HepG2 (cell line): ENCODE measurements around the gene ADCY5. TPM values are rescaled to one million over a fixed set of nuclear protein-coding genes. Genes with fewer than 3 reads are reported as not detected.
A peak's percentile ranks its signal among the peaks of the same experiment; 100 is the strongest.

Experiments used
- ATAC-seq: fragments of 200-7000 bp; cut with Tn5 transposase; 3 replicates; pipeline ENCODE4 v1.9.1; 2020; ENCODE audit warnings: mild to moderate bottlenecking, moderate library complexity
- BruUV-seq: library from RNA; stranded (reverse); fragments of 400-500 nt; replicated peaks from 2 replicates; lab custom pipeline; 2021; lab: Mats Ljungman, UMichigan
- CTCF ChIA-PET: fragments of 300-600 bp; formaldehyde crosslinking; extraction: SDS; loops from one replicate; lab custom pipeline; 2021; ENCODE audit warnings: low total read pairs, inconsistent platforms, low intra/inter-chr PET ratio; lab: Yijun Ruan, JAX
- POLR2A ChIA-PET: fragments of 350-600 bp; sonication (Branson Sonifier 250); formaldehyde crosslinking; loops from one replicate; lab custom pipeline; 2020; ENCODE audit warnings: antibody characterized with exemption, inconsistent platforms; lab: Yijun Ruan, JAX
- DNase-seq: peaks from one replicate; pipeline ENCODE4 v3.0.0-alpha.2; 2015; ENCODE audit warnings: low spot score
- FAIRE-seq: peaks from 3 replicates; lab custom pipeline; 2011; peaks lifted over from hg19 to GRCh38; lab: Jason Lieb, UNC
- H2AFZ ChIP-seq: one replicate; pipeline ENCODE4 v1.6.1; 2011; ENCODE audit warnings: low read length, inconsistent platforms
- H3K27ac ChIP-seq: fragments of 300-600 bp; 3 replicates; pipeline ENCODE4 v1.8.0; 2011; ENCODE audit warnings: mixed run types, mild to moderate bottlenecking, mixed read lengths, low read length, inconsistent platforms; ENCODE audit not compliant: insufficient read depth; ENCODE audit errors: extremely low read length
- H3K27me3 ChIP-seq, 2 experiments: fragments of 200-600 bp in 1 of 2; 2 replicates in 1 of 2; 3 replicates in 1 of 2; pipeline versions ENCODE4 v1.6.0 to v1.8.0; 2011; ENCODE audit warnings: low read length in 2 of 2, mild to moderate bottlenecking in 2 of 2, moderate library complexity in 2 of 2, inconsistent platforms in 1 of 2; ENCODE audit not compliant: insufficient read depth in 2 of 2, control insufficient read depth in 1 of 2
- H3K36me3 ChIP-seq, 2 experiments: fragments of 200-600 bp in 1 of 2; replicated peaks in 1 of 2; 2 replicates in 1 of 2; 3 replicates in 1 of 2; pipeline versions ENCODE4 v1.5.1 to v1.8.0; 2011; ENCODE audit warnings: low read length in 2 of 2, inconsistent platforms in 1 of 2; ENCODE audit not compliant: insufficient read depth in 2 of 2, control insufficient read depth in 1 of 2
- H3K4me1 ChIP-seq: 2 replicates; pipeline ENCODE4 v1.5.1; 2012; ENCODE audit warnings: low read length, inconsistent platforms; ENCODE audit not compliant: insufficient read depth
- H3K4me2 ChIP-seq: 2 replicates; pipeline ENCODE4 v1.6.0; 2011; ENCODE audit warnings: low read depth, low read length, inconsistent platforms
- H3K4me3 ChIP-seq, 3 experiments: fragments of 200-600 bp in 1 of 3; sonication (generic), shearing (Covaris generic) in 1 of 3; replicated peaks in 1 of 3; 2 replicates each; pipeline ENCODE4 v1.5.1; 2011 to 2016; ENCODE audit warnings: low read length in 3 of 3, inconsistent platforms in 2 of 3, low read depth in 2 of 3, mild to moderate bottlenecking in 2 of 3, control low read depth in 1 of 3, mixed read lengths in 1 of 3; ENCODE audit not compliant: insufficient read depth in 1 of 3
- H3K79me2 ChIP-seq: one replicate; pipeline ENCODE4 v1.6.1; 2011; ENCODE audit warnings: low read length, inconsistent platforms; ENCODE audit not compliant: insufficient read depth
- H3K9ac ChIP-seq: 2 replicates; pipeline ENCODE4 v1.6.0; 2011; ENCODE audit warnings: mild to moderate bottlenecking, low read depth, low read length, inconsistent platforms; ENCODE audit not compliant: insufficient read depth
- H3K9me3 ChIP-seq: 2 replicates; pipeline ENCODE4 v1.5.1; 2012; ENCODE audit warnings: mild to moderate bottlenecking, low read length
- H4K20me1 ChIP-seq: 2 replicates; pipeline ENCODE4 v1.6.0; 2011; ENCODE audit warnings: inconsistent platforms, mild to moderate bottlenecking, low read length, moderate library complexity; ENCODE audit not compliant: insufficient read depth
- ATRX ChIP-seq: sonication (generic); formaldehyde crosslinking; IDR thresholded peaks from 2 replicates; pipeline ENCODE4 v1.4.0; 2020; ENCODE audit warnings: missing genetic modification reagents, borderline replicate concordance
- NRL ChIP-seq: sonication (generic); formaldehyde crosslinking; IDR thresholded peaks from 2 replicates; pipeline ENCODE4 v1.5.0; 2020; ENCODE audit warnings: missing genetic modification reagents, mild to moderate bottlenecking, moderate library complexity, borderline replicate concordance
- PCBP2 ChIP-seq: fragments of 200-400 bp; formaldehyde crosslinking; optimal IDR thresholded peaks from 2 replicates; pipeline ENCODE3; 2018; ENCODE audit warnings: low read length, low read depth; ENCODE audit not compliant: poor library complexity, severe bottlenecking
- ZFP90 ChIP-seq: sonication (generic); formaldehyde crosslinking; IDR thresholded peaks from 2 replicates; pipeline ENCODE4 v1.8.0; 2022; ENCODE audit warnings: missing genetic modification reagents, mild to moderate bottlenecking, inconsistent platforms, borderline replicate concordance
- ZNF121 ChIP-seq: sonication (generic); formaldehyde crosslinking; IDR thresholded peaks from 2 replicates; pipeline ENCODE4 v1.5.0; 2020; ENCODE audit warnings: mild to moderate bottlenecking, missing genetic modification reagents
- ZNF891 ChIP-seq: sonication (generic); formaldehyde crosslinking; IDR thresholded peaks from 2 replicates; pipeline ENCODE4 v1.5.0; 2020; ENCODE audit warnings: mild to moderate bottlenecking, missing genetic modification reagents
- WGBS: methylation state at CpG from one replicate; pipeline ENCODE4 v1.1.6; 2017; ENCODE audit warnings: low lambda C conversion rate; 5-methylcytosine and 5-hydroxymethylcytosine counted together
- in situ Hi-C: cut with HindIII; loops from 2 replicates; pipeline ENCODE4 v1.10.0; 2017; ENCODE audit warnings: low pct_unique_long_range_greater_than_20kb; ENCODE audit not compliant: extremely low pct_ligation_motif_present
- intact Hi-C: fragments of 100-400 bp; cut with micrococcal nuclease; formaldehyde crosslinking; loops from one replicate; pipeline ENCODE4 v1.10.0; 2022; ENCODE audit not compliant: unreplicated experiment
- polyA plus RNA-seq, 8 experiments: library from polyadenylated mRNA; depleted of rRNA in 3 of 8; stranded (reverse) in 7 of 8; unstranded in 1 of 8; fragments of >200 nt; fragmentation: Illumina TruSeq in 4 of 8; extraction: Trizol in 4 of 8; gene quantifications; 2 replicates each; pipeline versions ENCODE4 v1.2.1 to v1.2.3, GENCODE V29; 2011 to 2016; ENCODE audit warnings: low read depth in 4 of 8, missing spikeins in 1 of 8, mixed read lengths in 1 of 8; ENCODE audit not compliant: insufficient read depth in 1 of 8
- total RNA-seq, 5 experiments: library from RNA; depleted of rRNA; stranded (reverse); fragments of >200 nt; fragmentation: Illumina TruSeq; extraction: Trizol; gene quantifications; 2 replicates each; pipeline ENCODE4 v1.2.3, GENCODE V29; 2016; ENCODE audit warnings: low read depth in 1 of 5

Gene ADCY5
- total and polyA plus RNA-seq, 2 of the 13 experiments (the other 11 are each of a cell fraction or from before 2014, with no cell fraction given) = not detected

DNA sequence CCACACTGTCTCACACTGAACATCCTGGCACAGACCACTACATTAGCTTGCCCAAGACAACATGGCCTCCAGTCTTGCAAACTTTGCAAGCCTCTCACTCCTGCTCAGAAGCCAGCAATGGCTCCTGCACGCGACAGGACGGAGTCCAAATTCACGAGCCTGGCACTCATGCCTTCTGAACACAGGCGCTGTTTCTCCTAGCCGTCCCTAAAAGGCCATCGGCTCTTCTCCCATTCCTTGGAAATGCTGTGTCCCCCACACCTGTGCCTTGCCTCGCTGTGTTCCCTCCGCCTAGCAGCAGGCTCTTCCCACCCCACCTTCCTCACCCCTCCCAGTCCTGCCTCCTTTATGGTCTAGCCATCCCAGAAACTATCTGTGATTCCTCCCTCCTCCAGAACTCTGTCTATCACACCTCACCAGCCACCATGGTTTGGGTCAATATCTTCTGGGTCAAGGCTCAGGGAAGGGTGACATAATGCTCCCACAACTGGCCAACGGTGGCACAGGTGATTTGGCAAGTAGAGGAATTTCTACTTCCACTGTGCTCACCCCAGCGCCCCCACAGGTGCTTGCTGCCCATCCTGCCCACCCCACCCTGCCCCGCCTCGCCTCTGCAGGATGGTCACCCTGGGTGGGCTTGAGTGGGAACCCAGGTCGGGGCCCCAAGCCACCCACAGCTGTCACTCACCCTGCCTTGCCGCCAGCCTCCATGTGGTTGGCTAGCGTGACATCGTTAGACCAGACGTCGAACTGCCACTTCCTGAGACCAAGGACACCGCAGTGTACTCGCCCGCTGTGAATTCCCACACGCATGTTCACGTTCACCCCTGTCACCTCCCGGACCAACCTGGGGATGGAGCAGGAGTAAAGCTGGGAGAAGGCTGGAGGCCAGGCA is 120.7 kb downstream of the ADCY5 start:
- H3K9ac ChIP-seq = no peak overlapping the region
- intact Hi-C loops = loop anchor here (2.0 kb wide), 1 partner anchor 231 kb away; no protein-coding TSS in a partner anchor
- in situ Hi-C loops = loop anchor here (5.0 kb wide), 1 partner anchor 229 kb away; no protein-coding TSS in a partner anchor
- POLR2A ChIA-PET = no interaction called here
- H3K4me3 ChIP-seq = no peak overlapping the region
- DNase-seq (no peak), ATAC-seq (no peak), FAIRE-seq (no peak)
- WGBS = 52% methylated on average over 11 of the region's 25 CpGs
- no peaks in the 10 kb centered on the region for H3K36me3 ChIP-seq
- H2AFZ ChIP-seq = no peak overlapping the region
- BruUV-seq = no TSS peak
- H3K4me2 ChIP-seq = no peak overlapping the region
- CTCF ChIA-PET = interaction anchor here (1.3 to 2.9 kb wide), 4 partner anchors 160 to 231 kb away, joined by 3 to 34 read pairs (median 6); no protein-coding TSS in a partner anchor
- no peaks in the 10 kb centered on the region for H4K20me1 ChIP-seq
- H3K27ac ChIP-seq = no peak overlapping the region
- H3K27me3 ChIP-seq = peaks cover 0 to 40% of the 10 kb centered on the region in 2 experiments; a peak in 3 of 5 replicates
- no peaks in the 10 kb centered on the region for H3K9me3 ChIP-seq
- H3K4me1 ChIP-seq = peaks cover 11% of the 10 kb centered on the region; the same call in 1 of the 2 replicates
- TF ChIP-seq ZFP90 (CRISPR knock-in tag) (peak; percentile 21; the same call in 1 of the 2 replicates), ZNF891 (0 out of 2 replicates have a peak, but pooled peaks have one; percentile 38), PCBP2 (no peak), ZNF121 (CRISPR knock-in tag) (no peak), NRL (0 out of 2 replicates have a peak, but pooled peaks have one; percentile 19), ATRX (CRISPR knock-in tag) (no peak)
- H3K79me2 ChIP-seq = no peaks in the 10 kb centered on the region
